ENCODE measurements around the gene MAP4K5. TPM values are rescaled to one million over a fixed set of nuclear protein-coding genes. Genes with fewer than 3 reads are reported as not detected.
A peak's percentile ranks its signal among the peaks of the same experiment; 100 is the strongest.

The MAP4K5 gene
- total RNA-seq, 4 donors from 2014 or later, result 40.8 to 173 (median 105) TPM

DNA sequence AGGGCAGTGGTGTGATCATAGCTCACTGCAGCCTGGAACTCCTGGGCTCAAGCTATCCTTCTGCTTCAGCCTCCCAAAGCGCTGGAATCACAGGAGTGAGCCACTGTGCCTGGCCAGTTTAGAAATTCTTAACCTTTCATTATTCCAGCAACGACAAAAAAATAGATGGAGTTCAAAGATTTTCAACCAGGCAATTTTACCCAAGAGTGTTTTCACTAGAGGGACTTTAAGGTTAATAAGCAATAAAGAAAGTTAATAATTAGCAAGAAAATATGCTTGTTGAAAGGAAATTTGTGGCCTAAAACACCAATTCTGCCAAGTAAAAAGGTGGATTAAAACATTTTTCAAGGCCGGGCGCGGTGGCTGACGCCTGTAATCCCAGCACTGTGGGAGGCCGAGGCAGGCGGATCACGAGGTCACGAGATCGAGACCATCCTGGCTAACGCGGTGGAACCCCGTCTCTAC, 150.5 kb downstream of the MAP4K5 start:
- intact Hi-C loops (cut with DNase I; ENCODE audit: low total_unique reads), result no loop called here
- H3K9me3 ChIP-seq, result no peaks in the 10 kb centered on the region
- no peaks in the 10 kb centered on the region for H3K36me3 ChIP-seq
- no peak for DNase-seq
- in situ Hi-C loops (cut with MboI; ENCODE audit: low pct_ligation_motif_present in 1 of 4, low pct_unique_long_range_greater_than_20kb in 1 of 4, low sequenced_read_pairs in 3 of 4), result no loop called here
- TF ChIP-seq POLR2A (IDR thresholded peaks at IDR 0.05) (no peak), POLR2AphosphoS5 (IDR thresholded peaks at IDR 0.05) (no peak), EP300 (IDR thresholded peaks at IDR 0.05; ENCODE audit: low read depth) (no peak)
- TF ChIP-seq, protein P1, sequence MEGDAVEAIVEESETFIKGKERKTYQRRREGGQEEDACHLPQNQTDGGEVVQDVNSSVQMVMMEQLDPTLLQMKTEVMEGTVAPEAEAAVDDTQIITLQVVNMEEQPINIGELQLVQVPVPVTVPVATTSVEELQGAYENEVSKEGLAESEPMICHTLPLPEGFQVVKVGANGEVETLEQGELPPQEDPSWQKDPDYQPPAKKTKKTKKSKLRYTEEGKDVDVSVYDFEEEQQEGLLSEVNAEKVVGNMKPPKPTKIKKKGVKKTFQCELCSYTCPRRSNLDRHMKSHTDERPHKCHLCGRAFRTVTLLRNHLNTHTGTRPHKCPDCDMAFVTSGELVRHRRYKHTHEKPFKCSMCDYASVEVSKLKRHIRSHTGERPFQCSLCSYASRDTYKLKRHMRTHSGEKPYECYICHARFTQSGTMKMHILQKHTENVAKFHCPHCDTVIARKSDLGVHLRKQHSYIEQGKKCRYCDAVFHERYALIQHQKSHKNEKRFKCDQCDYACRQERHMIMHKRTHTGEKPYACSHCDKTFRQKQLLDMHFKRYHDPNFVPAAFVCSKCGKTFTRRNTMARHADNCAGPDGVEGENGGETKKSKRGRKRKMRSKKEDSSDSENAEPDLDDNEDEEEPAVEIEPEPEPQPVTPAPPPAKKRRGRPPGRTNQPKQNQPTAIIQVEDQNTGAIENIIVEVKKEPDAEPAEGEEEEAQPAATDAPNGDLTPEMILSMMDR (IDR thresholded peaks at IDR 0.05), result no peak
- peaks cover 0 to 12% (median 4%) of the 10 kb centered on the region in 4 donors for H3K4me1 ChIP-seq
- no peak overlapping the region for H3K4me3 ChIP-seq
- no peaks in the 10 kb centered on the region for H3K27me3 ChIP-seq
- peak overlapping the region in 2 of 4 donors; percentile 6 to 26 for H3K27ac ChIP-seq
- 51 to 70% methylated on average over 12 to 14 of the region's 14 CpGs for WGBS, 2 donors (ENCODE audit: low coverage in 1 of 2)

DNA sequence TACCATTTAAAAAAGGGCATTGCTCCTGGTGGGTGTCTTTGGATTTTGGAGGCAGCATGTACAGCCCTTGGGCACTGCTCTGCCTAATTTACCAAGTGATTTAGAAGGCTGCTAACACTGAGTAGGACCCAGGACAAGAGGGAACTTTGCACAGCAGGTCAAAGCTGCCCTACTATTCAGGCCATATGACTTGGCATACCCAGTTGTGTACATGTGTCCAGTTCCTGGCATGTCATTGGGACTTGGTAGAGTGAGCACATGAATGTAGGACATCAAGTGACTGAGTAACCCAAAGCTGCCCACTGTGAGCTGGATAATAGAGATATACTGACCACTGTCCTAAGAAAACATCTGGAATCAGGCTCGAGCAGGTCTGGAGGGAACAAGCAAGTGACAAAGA, 151.4 kb downstream of the MAP4K5 start:
- H3K9me3 ChIP-seq, result no peaks in the 10 kb centered on the region
- no peak overlapping the region for H3K27ac ChIP-seq
- H3K36me3 ChIP-seq, result no peaks in the 10 kb centered on the region
- intact Hi-C loops (cut with DNase I; ENCODE audit: low total_unique reads), result no loop called here
- H3K4me3 ChIP-seq, result no peak overlapping the region
- TF ChIP-seq POLR2AphosphoS5 (IDR thresholded peaks at IDR 0.05), result no peak
- no peak for TF ChIP-seq EP300 (IDR thresholded peaks at IDR 0.05; ENCODE audit: low read depth)
- TF ChIP-seq, protein P1 (IDR thresholded peaks at IDR 0.05), result no peak
- TF ChIP-seq POLR2A (IDR thresholded peaks at IDR 0.05), result no peak
- H3K4me1 ChIP-seq, result peaks cover 0 to 12% (median 4%) of the 10 kb centered on the region in 4 donors
- no peak for DNase-seq
- 100% methylated on average over 1 of the region's 1 CpG; no CpG with 5 or more reads in 1 of the 2 donors for WGBS, 2 donors (ENCODE audit: low coverage in 1 of 2)
- H3K27me3 ChIP-seq, result no peaks in the 10 kb centered on the region
- in situ Hi-C loops (cut with MboI; ENCODE audit: low pct_ligation_motif_present in 1 of 4, low pct_unique_long_range_greater_than_20kb in 1 of 4, low sequenced_read_pairs in 3 of 4), result no loop called here

DNA sequence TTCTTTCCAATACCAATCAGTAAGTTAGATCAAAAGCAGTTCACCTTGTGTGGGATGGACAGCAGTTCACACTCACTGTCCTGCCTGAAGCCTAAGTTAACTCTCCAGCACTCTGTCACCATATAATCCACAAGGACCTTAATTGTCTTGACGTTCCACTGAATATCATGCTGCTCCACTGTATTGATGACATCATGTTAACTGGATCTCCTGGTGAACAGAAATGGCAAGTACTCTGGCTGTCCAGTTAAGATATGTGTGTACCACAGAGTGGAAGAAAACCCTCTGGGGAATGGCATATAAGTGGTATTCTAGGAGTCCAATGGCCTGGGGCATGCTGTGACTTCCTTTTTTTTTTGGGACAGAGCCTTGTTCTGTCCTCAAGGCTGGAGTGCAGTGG, 151.9 kb downstream of the MAP4K5 start:
- no peak overlapping the region for H3K27ac ChIP-seq
- intact Hi-C loops (cut with DNase I; ENCODE audit: low total_unique reads) (no loop called here), in situ Hi-C loops (cut with MboI; ENCODE audit: low pct_ligation_motif_present in 1 of 4, low pct_unique_long_range_greater_than_20kb in 1 of 4, low sequenced_read_pairs in 3 of 4) (no loop called here)
- TF ChIP-seq POLR2AphosphoS5 (IDR thresholded peaks at IDR 0.05) (no peak), EP300 (IDR thresholded peaks at IDR 0.05; ENCODE audit: low read depth) (no peak), POLR2A (IDR thresholded peaks at IDR 0.05) (no peak)
- TF ChIP-seq, protein P1 (IDR thresholded peaks at IDR 0.05), result no peak
- no peaks in the 10 kb centered on the region for H3K36me3 ChIP-seq
- H3K9me3 ChIP-seq, result no peaks in the 10 kb centered on the region
- H3K27me3 ChIP-seq, result no peaks in the 10 kb centered on the region
- DNase-seq, result no peak
- WGBS, 2 donors (ENCODE audit: low coverage in 1 of 2), result 100% methylated on average over 1 of the region's 1 CpG; no CpG with 5 or more reads in 1 of the 2 donors
- H3K4me3 ChIP-seq, result no peak overlapping the region
- H3K4me1 ChIP-seq, result peaks cover 0 to 12% (median 4%) of the 10 kb centered on the region in 4 donors

DNA sequence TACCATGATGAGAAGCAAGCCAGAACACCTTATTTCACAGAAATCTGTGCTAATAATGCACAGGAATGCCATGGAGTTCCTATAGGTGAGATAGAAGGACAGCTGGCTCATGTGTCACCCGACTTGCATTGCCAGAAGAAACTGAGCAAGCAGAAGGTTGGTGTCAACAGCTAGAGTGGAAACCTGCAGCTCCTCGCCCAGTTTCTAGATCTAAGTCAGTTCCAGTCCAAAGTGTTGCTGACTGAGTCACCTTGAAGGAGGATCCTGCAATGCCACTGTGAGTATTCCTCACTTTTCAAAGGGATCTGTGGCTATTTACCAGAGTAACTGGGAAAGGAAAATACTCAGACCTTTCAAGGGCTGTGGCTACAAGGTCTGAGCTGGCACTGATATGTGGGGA, 152.8 kb downstream of the MAP4K5 start:
- Histone ChIP-seq H3K27ac (no peak overlapping the region), H3K9me3 (no peaks in the 10 kb centered on the region), H3K4me3 (no peak overlapping the region), H3K4me1 (peaks cover 0 to 12% (median 4%) of the 10 kb centered on the region in 4 donors), H3K36me3 (no peaks in the 10 kb centered on the region), H3K27me3 (no peaks in the 10 kb centered on the region)
- DNase-seq, result no peak
- TF ChIP-seq, protein P1 (IDR thresholded peaks at IDR 0.05), result no peak
- TF ChIP-seq POLR2AphosphoS5 (IDR thresholded peaks at IDR 0.05) (no peak), POLR2A (IDR thresholded peaks at IDR 0.05) (no peak), EP300 (IDR thresholded peaks at IDR 0.05; ENCODE audit: low read depth) (no peak)
- intact Hi-C loops (cut with DNase I; ENCODE audit: low total_unique reads) (no loop called here), in situ Hi-C loops (cut with MboI; ENCODE audit: low pct_ligation_motif_present in 1 of 4, low pct_unique_long_range_greater_than_20kb in 1 of 4, low sequenced_read_pairs in 3 of 4) (no loop called here)
- 90 to 93% methylated on average over 2 of the region's 2 CpGs for WGBS, 2 donors (ENCODE audit: low coverage in 1 of 2)

All from transverse colon (tissue), 4 donors.